Sigmoid colon (tissue), 7 donors: ENCODE data around the gene PRIM1. TPM values are rescaled to one million over a fixed set of nuclear protein-coding genes. Genes with fewer than 3 reads are reported as not detected.
"Not testable (repeated sequence)": the region's sequence is repeated elsewhere in the genome, so short reads cannot be mapped to it uniquely, and the experiment has no call there.

Experiments
- DNase-seq: peaks from one replicate; pipeline ENCODE4 v3.0.0-alpha.2; 2019
- H3K27ac ChIP-seq, 4 donors: fragments of 200-600 bp; sonication (generic); one replicate each; pipeline ENCODE4 v1.5.1; 2016 to 2019; ENCODE audit warnings: mild to moderate bottlenecking in 1 of 4
- H3K27me3 ChIP-seq, 3 donors: fragments of 200-600 bp; sonication (generic); one replicate each; pipeline ENCODE4 v1.5.1; 2019; ENCODE audit warnings: mild to moderate bottlenecking in 1 of 3
- H3K36me3 ChIP-seq, 4 donors: fragments of 200-600 bp; sonication (generic); one replicate each; pipeline ENCODE4 v1.5.1; 2016 to 2019
- H3K4me1 ChIP-seq, 4 donors: fragments of 200-600 bp; sonication (generic); one replicate each; pipeline ENCODE4 v1.5.1; 2017 to 2019
- H3K4me3 ChIP-seq, 4 donors: fragments of 200-600 bp; sonication (generic); one replicate each; pipeline ENCODE4 v1.5.1; 2017 to 2019; ENCODE audit warnings: mild to moderate bottlenecking in 2 of 4, moderate library complexity in 1 of 4
- H3K9me3 ChIP-seq, 4 donors: fragments of 200-600 bp in 3 of 4; sonication (generic) in 3 of 4; one replicate each; pipeline versions ENCODE4 v1.5.1 to v1.6.1; 2013 to 2019
- CTCF ChIP-seq, 4 experiments: fragments of 450-650 bp in 3 of 4; fragments of 200-600 bp in 1 of 4; IDR thresholded peaks; one replicate each; pipeline ENCODE4 v1.5.1; 2016 to 2019; ENCODE audit warnings: antibody characterized with exemption in 4 of 4, mild to moderate bottlenecking in 3 of 4, moderate library complexity in 2 of 4
- EP300 ChIP-seq, 4 donors: sonication (generic); formaldehyde crosslinking; IDR thresholded peaks; one replicate each; pipeline ENCODE4 v1.6.1; 2017; ENCODE audit warnings: antibody characterized with exemption in 4 of 4
- POLR2A ChIP-seq, 2 donors: fragments of 450-650 bp; IDR thresholded peaks; one replicate each; pipeline ENCODE4 v1.6.1; 2016; ENCODE audit warnings: antibody characterized with exemption in 2 of 2, mild to moderate bottlenecking in 2 of 2, moderate library complexity in 2 of 2
- POLR2AphosphoS5 ChIP-seq, 4 donors: sonication (generic); formaldehyde crosslinking; IDR thresholded peaks; one replicate each; pipeline ENCODE4 v1.6.1; 2017; ENCODE audit warnings: antibody characterized with exemption in 4 of 4
- WGBS, 2 donors: extraction: QIAGEN DNeasy Blood & Tissue Kit; methylation state at CpG; one replicate each; pipeline ENCODE4 v1.1.7; 2013; 5-methylcytosine and 5-hydroxymethylcytosine counted together
- intact Hi-C: fragments of 100-400 bp; cut with DNase I; formaldehyde crosslinking; loops from one replicate; pipeline ENCODE4 v1.15.1; 2023
- polyA plus RNA-seq, 3 donors: library from polyadenylated mRNA; stranded (reverse); fragments of 200-250 nt; gene quantifications; one replicate each; pipeline ENCODE4 v1.2.3, GENCODE V29; 2013
- total RNA-seq, 4 donors: library from RNA; depleted of rRNA; stranded (reverse); fragments of >200 nt; gene quantifications; one replicate each; pipeline ENCODE4 v1.1.0, GENCODE V29; 2016
- donor health status: healthy with polysubstance abuse.
- donor health status: Bipolar disorder and iron deficiency.
- donor health status: healthy.

PRIM1 gene
- total and polyA plus RNA-seq, 7 donors, result 2.4 to 11.0 (median 5.8) TPM

GRCh38 chr12:56749853-56750252 is 2.3 kb downstream of the PRIM1 start:
- intact Hi-C loops, result no loop called here

GRCh38 chr12:56749359-56749758 is 2.8 kb downstream of the PRIM1 start:
- no peaks in the 10 kb centered on the region for H3K9me3 ChIP-seq
- H3K4me1 ChIP-seq, result peaks cover 0 to 10% (median 7%) of the 10 kb centered on the region in 4 donors
- peaks cover 0 to 26% (median 0%) of the 10 kb centered on the region in 4 donors for H3K36me3 ChIP-seq
- WGBS, 2 donors, result 43 to 47% methylated on average over 2 of the region's 2 CpGs
- no peak for DNase-seq
- intact Hi-C loops, result no loop called here
- H3K27ac ChIP-seq, result no peak overlapping the region
- no peaks in the 10 kb centered on the region for H3K27me3 ChIP-seq
- H3K4me3 ChIP-seq, result no peak overlapping the region
- no peak for TF ChIP-seq EP300 (IDR thresholded peaks at IDR 0.05)

More at GRCh38 chr12:56749853-56750252, 2.3 kb downstream of the PRIM1 start:
- peaks cover 0 to 10% (median 7%) of the 10 kb centered on the region in 4 donors for H3K4me1 ChIP-seq
- H3K4me3 ChIP-seq, result no peak overlapping the region
- DNase-seq, result no peak
- peaks cover 0 to 21% (median 0%) of the 10 kb centered on the region in 4 donors for H3K36me3 ChIP-seq
- H3K9me3 ChIP-seq, result no peaks in the 10 kb centered on the region
- H3K27ac ChIP-seq, result no peak overlapping the region
- TF ChIP-seq POLR2A (IDR thresholded peaks at IDR 0.05) (no peak), EP300 (IDR thresholded peaks at IDR 0.05) (no peak), POLR2AphosphoS5 (IDR thresholded peaks at IDR 0.05) (no peak), CTCF (IDR thresholded peaks at IDR 0.05) (no peak)
- no peaks in the 10 kb centered on the region for H3K27me3 ChIP-seq

DNA sequence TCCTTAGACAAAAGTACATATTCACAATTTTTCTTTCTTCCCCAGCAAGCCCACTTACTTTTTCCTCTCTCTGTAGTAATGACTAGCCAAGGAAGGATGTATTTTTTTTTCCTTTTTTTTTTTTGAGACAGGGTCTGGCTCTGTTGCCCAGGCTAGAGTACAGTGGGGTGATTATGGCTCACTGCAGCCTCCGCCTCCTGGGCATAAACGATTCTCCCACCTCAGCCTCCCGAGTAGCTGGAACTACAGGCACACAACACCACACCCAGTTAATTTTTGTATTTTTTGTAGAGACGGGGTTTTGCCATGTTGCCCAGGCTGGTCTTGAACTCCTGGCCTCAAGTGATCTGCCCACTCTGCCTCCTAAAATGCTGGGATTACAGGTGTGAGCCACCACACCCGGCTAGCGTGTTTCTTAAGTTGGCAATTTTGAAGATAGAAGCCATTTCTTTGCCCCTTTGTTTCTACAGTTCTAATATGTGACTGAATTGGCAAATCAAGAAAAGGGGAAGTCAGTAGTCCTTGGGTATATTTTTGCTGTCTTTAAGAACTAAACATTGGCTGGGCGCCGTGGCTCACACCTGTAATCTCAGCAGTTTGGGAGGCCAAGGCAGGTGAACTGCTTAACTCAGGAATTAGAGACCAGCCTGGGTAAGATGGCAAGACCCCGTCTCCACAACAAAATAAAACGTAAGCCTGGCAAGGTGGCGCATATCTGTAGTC is 23.8 kb downstream of the PRIM1 start:
- Histone ChIP-seq H3K9me3 (no peaks in the 10 kb centered on the region), H3K4me1 (peaks cover 0 to 15% (median 10%) of the 10 kb centered on the region in 4 donors), H3K36me3 (peaks cover 0 to 27% (median 0%) of the 10 kb centered on the region in 4 donors), H3K4me3 (no peak overlapping the region), H3K27ac (no peak overlapping the region), H3K27me3 (no peaks in the 10 kb centered on the region)
- intact Hi-C loops, result no loop called here
- 96% methylated on average over 11 of the region's 11 CpGs for WGBS, 2 donors
- TF ChIP-seq EP300 (IDR thresholded peaks at IDR 0.05), result no peak
- no peak for TF ChIP-seq POLR2AphosphoS5 (IDR thresholded peaks at IDR 0.05)
- no peak for TF ChIP-seq CTCF (IDR thresholded peaks at IDR 0.05)
- no peak for TF ChIP-seq POLR2A (IDR thresholded peaks at IDR 0.05)
- DNase-seq, result no peak

DNA sequence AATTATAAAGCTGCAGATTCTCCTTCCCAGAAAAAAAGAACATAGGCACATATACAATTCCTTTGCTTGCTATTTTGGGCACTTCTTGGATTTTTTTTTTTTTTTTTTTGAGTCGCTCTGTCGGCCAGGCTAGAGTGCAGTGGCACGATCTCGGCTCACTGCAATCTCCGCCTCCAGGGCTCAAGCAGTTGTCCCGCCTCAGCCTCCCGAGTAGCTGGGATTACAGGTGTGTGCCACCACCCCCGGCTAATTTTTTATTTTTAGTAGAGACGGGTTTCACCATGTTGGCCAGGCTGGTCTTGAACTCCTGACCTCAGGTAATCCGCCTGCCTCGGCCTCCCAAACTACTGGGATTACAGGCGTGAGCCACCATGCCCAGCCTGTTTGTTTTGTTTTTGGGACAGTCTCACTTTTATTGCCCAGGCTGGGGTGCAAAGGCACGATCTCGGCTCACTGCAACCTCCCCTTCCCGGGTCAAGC is 25.9 kb downstream of the PRIM1 start:
- peak overlapping the region; percentile 88 to 96 (median 90) for H3K27ac ChIP-seq
- intact Hi-C loops, H3K9me3 ChIP-seq, H3K27me3 ChIP-seq, DNase-seq: not testable (repeated sequence)
- H3K36me3 ChIP-seq, result peaks cover 0 to 34% (median 2%) of the 10 kb centered on the region in 4 donors
- H3K4me3 ChIP-seq, result peak overlapping the region in 1 of 4 donors; percentile 78
- WGBS, 2 donors, result 93 to 94% methylated on average over 15 of the region's 15 CpGs
- H3K4me1 ChIP-seq, result peaks cover 0 to 36% (median 31%) of the 10 kb centered on the region in 4 donors

DNA sequence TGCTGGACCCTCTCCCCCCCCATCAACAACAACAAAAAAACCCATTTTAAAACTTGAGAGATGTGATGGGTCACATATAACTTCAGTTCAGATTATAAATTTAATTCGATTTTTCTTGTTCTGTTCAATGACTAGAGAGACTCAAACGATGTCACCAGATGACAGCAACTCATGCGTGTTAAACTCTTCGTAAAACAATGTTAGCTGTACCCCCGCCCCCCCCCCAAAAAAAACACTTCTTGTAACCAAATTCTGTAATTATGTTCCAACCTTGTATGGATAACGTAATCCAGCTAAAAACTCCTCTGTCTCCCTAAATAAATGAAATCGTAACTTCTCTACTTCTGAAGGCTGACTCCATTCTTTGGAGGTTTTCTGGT is 26.4 kb downstream of the PRIM1 start:
- Histone ChIP-seq H3K9me3 (no peaks in the 10 kb centered on the region), H3K36me3 (peaks cover 0 to 33% (median 4%) of the 10 kb centered on the region in 4 donors), H3K27ac (peak overlapping the region; percentile 88 to 96 (median 90)), H3K4me3 (peak overlapping the region; percentile 59 to 97 (median 68)), H3K27me3 (no peaks in the 10 kb centered on the region), H3K4me1 (peaks cover 0 to 41% (median 36%) of the 10 kb centered on the region in 4 donors)
- intact Hi-C loops, result loop anchor here (1.0 to 2.0 kb wide), 3 partner anchors 37 to 89 kb away; partner anchors contain the start of gene PTGES3
- WGBS, 2 donors, result 35% methylated on average over 7 of the region's 7 CpGs
- no peak for DNase-seq
- TF ChIP-seq POLR2A (IDR thresholded peaks at IDR 0.05) (no peak), EP300 (IDR thresholded peaks at IDR 0.05) (no peak), POLR2AphosphoS5 (IDR thresholded peaks at IDR 0.05) (no peak), CTCF (IDR thresholded peaks at IDR 0.05) (no peak)
